Smooth muscle cell (in vitro differentiated cells): ENCODE measurements around the gene HLF. TPM values are rescaled to one million over a fixed set of nuclear protein-coding genes. Genes with fewer than 3 reads are reported as not detected.

Experiments
- DNase-seq: peaks from one replicate; lab custom pipeline; 2025; ENCODE audit not compliant: unreplicated experiment; lab: John Stamatoyannopoulos, UW
- H2AFZ ChIP-seq: fragments of 200-600 bp; sonication (generic); 2 replicates; pipeline ENCODE4 v1.6.0; 2016; ENCODE audit warnings: antibody characterized with exemption, low read depth, mild to moderate bottlenecking
- H3F3A ChIP-seq: fragments of 200-600 bp; sonication (generic); 2 replicates; pipeline ENCODE4 v1.6.0; 2017; ENCODE audit warnings: antibody characterized with exemption, low read depth
- H3K27ac ChIP-seq: fragments of 200-600 bp; sonication (generic); 2 replicates; pipeline ENCODE4 v1.5.1; 2016; ENCODE audit warnings: low read depth, mild to moderate bottlenecking
- H3K27me3 ChIP-seq: fragments of 200-600 bp; sonication (generic); 2 replicates; pipeline ENCODE4 v1.6.1; 2016; ENCODE audit warnings: low read depth, mild to moderate bottlenecking
- H3K36me3 ChIP-seq: fragments of 200-600 bp; sonication (generic); 2 replicates; pipeline ENCODE4 v1.5.1; 2016; ENCODE audit warnings: low read depth
- H3K4me1 ChIP-seq: fragments of 200-600 bp; sonication (generic); 2 replicates; pipeline ENCODE4 v1.5.1; 2016; ENCODE audit warnings: low read depth
- H3K4me2 ChIP-seq: fragments of 200-600 bp; sonication (generic); 2 replicates; pipeline ENCODE4 v1.6.0; 2016; ENCODE audit warnings: mild to moderate bottlenecking
- H3K4me3 ChIP-seq: fragments of 200-600 bp; sonication (generic); 2 replicates; pipeline ENCODE4 v1.5.1; 2016; ENCODE audit warnings: mild to moderate bottlenecking
- H3K79me2 ChIP-seq: fragments of 200-600 bp; sonication (generic); 2 replicates; pipeline ENCODE4 v1.6.0; 2016; ENCODE audit warnings: low read depth, mild to moderate bottlenecking
- H3K9ac ChIP-seq: fragments of 200-600 bp; sonication (generic); 2 replicates; pipeline ENCODE4 v1.6.0; 2016; ENCODE audit warnings: low read depth
- H3K9me3 ChIP-seq: fragments of 200-600 bp; sonication (generic); replicated peaks from 2 replicates; pipeline ENCODE4 v1.5.1; 2016; ENCODE audit warnings: low read depth
- H4K20me1 ChIP-seq: fragments of 200-600 bp; sonication (generic); 2 replicates; pipeline ENCODE4 v1.6.0; 2016; ENCODE audit warnings: low read depth
- WGBS: methylation state at CpG from one replicate; pipeline ENCODE4 v1.1.7; 2016; ENCODE audit warnings: low lambda C conversion rate; 5-methylcytosine and 5-hydroxymethylcytosine counted together
- polyA plus RNA-seq: library from polyadenylated mRNA; unstranded; fragments of >200 nt; fragmentation: Nextera tagmentation; extraction: Ambion mirVana; gene quantifications from 2 replicates; pipeline ENCODE4 v1.2.1, GENCODE V29; 2016
- total RNA-seq: library from RNA; depleted of rRNA; stranded (reverse); fragments of >200 nt; gene quantifications from 2 replicates; pipeline ENCODE4 v1.2.3, GENCODE V29; 2014
- TF ChIP-seq, protein P1 (sequence below): fragments of 200-600 bp; sonication (generic); IDR thresholded peaks from 2 replicates; pipeline ENCODE4 v1.5.1; 2017; ENCODE audit warnings: borderline replicate concordance, mild to moderate bottlenecking, antibody characterized with exemption; ENCODE audit not compliant: insufficient read depth, poor library complexity, severe bottlenecking

Gene HLF
- total and polyA plus RNA-seq, 2 experiments from 2014 or later = 0.19 TPM; not detected in 1

- Histone ChIP-seq H3K27ac (no peak overlapping the region), H3K36me3 (no peaks in the 10 kb centered on the region), H3K4me1 (peaks cover 8% of the 10 kb centered on the region), H3K27me3 (peaks cover 20% of the 10 kb centered on the region), H3K4me2 (peak overlapping the region; percentile 90), H3F3A (peaks cover 5% of the 10 kb centered on the region), H2AFZ (peak overlapping the region; percentile 88), H3K79me2 (no peaks in the 10 kb centered on the region), H3K4me3 (peak overlapping the region; percentile 61), H3K9me3 (no peaks in the 10 kb centered on the region), H3K9ac (peak overlapping the region; percentile 11), H4K20me1 (no peaks in the 10 kb centered on the region)
- DNase-seq = no peak
- 0% methylated on average over 4 of the region's 4 CpGs for WGBS
- TF ChIP-seq, protein P1, sequence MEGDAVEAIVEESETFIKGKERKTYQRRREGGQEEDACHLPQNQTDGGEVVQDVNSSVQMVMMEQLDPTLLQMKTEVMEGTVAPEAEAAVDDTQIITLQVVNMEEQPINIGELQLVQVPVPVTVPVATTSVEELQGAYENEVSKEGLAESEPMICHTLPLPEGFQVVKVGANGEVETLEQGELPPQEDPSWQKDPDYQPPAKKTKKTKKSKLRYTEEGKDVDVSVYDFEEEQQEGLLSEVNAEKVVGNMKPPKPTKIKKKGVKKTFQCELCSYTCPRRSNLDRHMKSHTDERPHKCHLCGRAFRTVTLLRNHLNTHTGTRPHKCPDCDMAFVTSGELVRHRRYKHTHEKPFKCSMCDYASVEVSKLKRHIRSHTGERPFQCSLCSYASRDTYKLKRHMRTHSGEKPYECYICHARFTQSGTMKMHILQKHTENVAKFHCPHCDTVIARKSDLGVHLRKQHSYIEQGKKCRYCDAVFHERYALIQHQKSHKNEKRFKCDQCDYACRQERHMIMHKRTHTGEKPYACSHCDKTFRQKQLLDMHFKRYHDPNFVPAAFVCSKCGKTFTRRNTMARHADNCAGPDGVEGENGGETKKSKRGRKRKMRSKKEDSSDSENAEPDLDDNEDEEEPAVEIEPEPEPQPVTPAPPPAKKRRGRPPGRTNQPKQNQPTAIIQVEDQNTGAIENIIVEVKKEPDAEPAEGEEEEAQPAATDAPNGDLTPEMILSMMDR = no peak
Observed at GRCh38 chr17:55238931-55239297, 25.8 kb upstream of the HLF start.

DNA sequence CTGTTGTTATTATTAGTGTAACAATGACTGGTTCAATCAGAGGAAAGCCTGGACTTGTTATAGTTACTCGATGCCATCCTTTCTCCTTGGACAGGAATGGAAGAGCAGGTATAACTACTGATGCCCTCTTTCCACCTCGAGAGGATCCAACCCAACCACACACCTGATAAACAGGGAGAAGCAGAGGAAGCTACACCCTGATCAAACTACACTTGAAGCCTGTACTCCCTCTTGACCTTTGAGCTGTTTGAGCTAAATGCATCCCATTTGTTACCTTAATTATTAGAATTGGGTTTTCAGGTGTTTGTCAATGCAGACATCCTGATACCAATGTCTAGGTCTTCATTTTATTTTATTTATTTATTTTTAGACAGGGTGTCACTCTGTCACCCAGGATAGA, 23.7 kb upstream of the HLF start:
- Histone ChIP-seq H3F3A (peaks cover 5% of the 10 kb centered on the region), H3K27ac (no peak overlapping the region), H3K4me3 (no peak overlapping the region), H2AFZ (no peak overlapping the region), H3K4me1 (peaks cover 8% of the 10 kb centered on the region), H3K27me3 (peaks cover 42% of the 10 kb centered on the region), H3K9me3 (no peaks in the 10 kb centered on the region), H3K36me3 (no peaks in the 10 kb centered on the region), H3K9ac (no peak overlapping the region), H4K20me1 (no peaks in the 10 kb centered on the region), H3K4me2 (no peak overlapping the region), H3K79me2 (no peaks in the 10 kb centered on the region)
- no peak for DNase-seq
- WGBS = 97% methylated on average over 2 of the region's 2 CpGs
- TF ChIP-seq, protein P1 = no peak

- no peaks in the 10 kb centered on the region for H4K20me1 ChIP-seq
- H3K9ac ChIP-seq = no peak overlapping the region
- DNase-seq = no peak
- WGBS = 94% methylated on average over 2 of the region's 2 CpGs
- peaks cover 5% of the 10 kb centered on the region for H3F3A ChIP-seq
- no peak overlapping the region for H3K27ac ChIP-seq
- no peak overlapping the region for H2AFZ ChIP-seq
- peaks cover 52% of the 10 kb centered on the region for H3K27me3 ChIP-seq
- H3K4me2 ChIP-seq = no peak overlapping the region
- H3K36me3 ChIP-seq = no peaks in the 10 kb centered on the region
- H3K4me3 ChIP-seq = no peak overlapping the region
- TF ChIP-seq, protein P1 = no peak
- peaks cover 8% of the 10 kb centered on the region for H3K4me1 ChIP-seq
- no peaks in the 10 kb centered on the region for H3K79me2 ChIP-seq
- H3K9me3 ChIP-seq = no peaks in the 10 kb centered on the region
Observed at GRCh38 chr17:55242476-55242875, 22.3 kb upstream of the HLF start.

DNA sequence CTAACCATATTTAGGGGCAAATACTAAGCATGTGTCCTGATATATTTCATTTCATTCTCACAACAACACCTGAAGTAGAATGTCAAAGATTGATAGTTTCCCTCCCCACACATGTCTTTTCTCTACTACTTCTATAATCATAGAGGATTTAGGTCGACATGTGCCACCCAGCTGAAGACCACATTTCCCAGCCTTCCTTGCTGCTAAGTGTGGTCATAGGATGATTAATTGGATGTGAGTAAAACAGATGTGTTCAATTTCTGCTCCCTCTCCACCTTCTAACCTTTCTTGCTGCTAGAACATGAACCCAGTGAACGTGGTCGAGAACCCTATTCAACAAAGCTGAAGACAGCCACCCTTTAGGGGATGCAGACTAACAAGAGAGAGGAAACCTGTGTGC, 18.8 kb upstream of the HLF start:
- no peaks in the 10 kb centered on the region for H3K79me2 ChIP-seq
- H3K36me3 ChIP-seq = no peaks in the 10 kb centered on the region
- peaks cover 35% of the 10 kb centered on the region for H3K27me3 ChIP-seq
- no peak overlapping the region for H3K9ac ChIP-seq
- H3K4me1 ChIP-seq = no peaks in the 10 kb centered on the region
- no peaks in the 10 kb centered on the region for H3K9me3 ChIP-seq
- no peak overlapping the region for H3K27ac ChIP-seq
- no peak overlapping the region for H2AFZ ChIP-seq
- TF ChIP-seq, protein P1 = no peak
- 73% methylated on average over 3 of the region's 3 CpGs for WGBS
- H3K4me3 ChIP-seq = no peak overlapping the region
- H3F3A ChIP-seq = no peaks in the 10 kb centered on the region
- no peak for DNase-seq
- H4K20me1 ChIP-seq = no peaks in the 10 kb centered on the region
- no peak overlapping the region for H3K4me2 ChIP-seq
